GM18867 (cell line): ENCODE measurements around the gene ZNG1B.
"Not testable (repeated sequence)": the region's sequence is repeated elsewhere in the genome, so short reads cannot be mapped to it uniquely, and the experiment has no call there.

Source experiments
- ATAC-seq: cut with Tn5 transposase; IDR thresholded peaks from one replicate; pipeline ENCODE4 v1.9.1; 2021; ENCODE audit warnings: mild to moderate bottlenecking, moderate library complexity; ENCODE audit not compliant: unreplicated experiment

ZNG1B gene

GRCh38 chr2:113437508-113438465 lies at the start of gene ZNG1B:
Gene ZNG1B (plus strand): TSS chr2:113437691. CDS start chr2:113437869, 178 bp downstream.
- not testable (repeated sequence) for ATAC-seq

GRCh38 chr2:113390124-113390849 lies 47.2 kb upstream of the ZNG1B start:
- ATAC-seq = peak; percentile 83

- ATAC-seq = no peak
Measured at GRCh38 chr2:113391073-113391472, 46.4 kb upstream of the ZNG1B start.

GRCh38 chr2:113406114-113406513 lies 31.4 kb upstream of the ZNG1B start:
- no peak for ATAC-seq

GRCh38 chr2:113407446-113408099 lies 29.9 kb upstream of the ZNG1B start:
- ATAC-seq = no peak

GRCh38 chr2:113411725-113412352 lies 25.7 kb upstream of the ZNG1B start:
- not testable (repeated sequence) for ATAC-seq

- ATAC-seq = not testable (repeated sequence)
Measured at GRCh38 chr2:113412774-113413173, 24.7 kb upstream of the ZNG1B start.

GRCh38 chr2:113431773-113432172 lies 5.7 kb upstream of the ZNG1B start:
- ATAC-seq = not testable (repeated sequence)

- not testable (repeated sequence) for ATAC-seq
Measured at GRCh38 chr2:113433468-113433867, 4.0 kb upstream of the ZNG1B start.

GRCh38 chr2:113465770-113466169 lies 28.3 kb downstream of the ZNG1B start:
- not testable (repeated sequence) for ATAC-seq

- ATAC-seq = not testable (repeated sequence)
Measured at GRCh38 chr2:113476688-113477368, 39.3 kb downstream of the ZNG1B start.

GRCh38 chr2:113496527-113496926 lies 59.0 kb downstream of the ZNG1B start:
- ATAC-seq = not testable (repeated sequence)

GRCh38 chr2:113498365-113498764 lies 60.9 kb downstream of the ZNG1B start, which contains the start of gene FOXD4L1:
Gene FOXD4L1 (plus strand): TSS chr2:113498665. CDS start chr2:113499257, 592 bp downstream.
- not testable (repeated sequence) for ATAC-seq

- not testable (repeated sequence) for ATAC-seq
Measured at GRCh38 chr2:113499019-113499885, 61.8 kb downstream of the ZNG1B start.

GRCh38 chr2:113499886-113500722 lies 62.6 kb downstream of the ZNG1B start:
- not testable (repeated sequence) for ATAC-seq

GRCh38 chr2:113500723-113501038 lies 63.2 kb downstream of the ZNG1B start:
- ATAC-seq = not testable (repeated sequence)

- not testable (repeated sequence) for ATAC-seq
Measured at GRCh38 chr2:113502216-113503093, 65.0 kb downstream of the ZNG1B start.
